Measurements from ENCODE around the gene RAET1E. TPM values are rescaled to one million over a fixed set of nuclear protein-coding genes. Genes with fewer than 3 reads are reported as not detected.
"Not testable (repeated sequence)": the region's sequence is repeated elsewhere in the genome, so short reads cannot be mapped to it uniquely, and the experiment has no call there.

The RAET1E gene
- total and polyA plus RNA-seq, 10 donors, result 0.04 to 3.4 (median 1.2) TPM

GRCh38 chr6:149922642-149923326, 24.9 kb upstream of the RAET1E start, which contains the start of gene RAET1G:
RAET1G (minus strand) TSS chr6:149923121; CDS start chr6:149923010, 111 bp downstream.
- Histone ChIP-seq H3K27me3 (replicated peaks in 1 of 7) (peaks cover 0 to 80% (median 26%) of the 10 kb centered on the region in 7 donors), H3K36me3 (no peaks in the 10 kb centered on the region), H3K9me3 (no peaks in the 10 kb centered on the region), H3K4me3 (peak within 1 kb of the TSS; percentile 32 to 72 (median 40)), H3K27ac (no peak within 1 kb of the TSS), H3K4me1 (peaks cover 0 to 35% (median 29%) of the 10 kb centered on the region in 6 donors)
- TF ChIP-seq POLR2A (IDR thresholded peaks at IDR 0.05), result no peak
- peak in 2 of 3 donors; percentile 18 to 42 for TF ChIP-seq POLR2AphosphoS5 (IDR thresholded peaks at IDR 0.05)
- peak; percentile 92 for DNase-seq
- intact Hi-C loops (cut with DNase I; ENCODE audit: low total_unique reads), result loop anchor here (2.0 kb wide), 1 partner anchor 56 kb away; no protein-coding TSS in a partner anchor
- 1 to 4% (median 1%) methylated on average over 30 to 40 of the region's 40 CpGs for WGBS, 5 donors

GRCh38 chr6:149922091-149922490, 24.2 kb upstream of the RAET1E start:
- DNase-seq, result peak; percentile 59
- H3K9me3 ChIP-seq, H3K36me3 ChIP-seq, H3K27ac ChIP-seq: not testable (repeated sequence)
- peaks cover 0 to 35% (median 29%) of the 10 kb centered on the region in 6 donors for H3K4me1 ChIP-seq
- H3K27me3 ChIP-seq (replicated peaks in 1 of 7), result peaks cover 0 to 73% (median 26%) of the 10 kb centered on the region in 7 donors
- intact Hi-C loops (cut with DNase I; ENCODE audit: low total_unique reads), result loop anchor here (2.0 kb wide), 1 partner anchor 55 kb away; no protein-coding TSS in a partner anchor
- 36 to 72% (median 47%) methylated on average over 5 of the region's 5 CpGs for WGBS, 5 donors
- peak overlapping the region in 2 of 8 donors; percentile 34 to 72 for H3K4me3 ChIP-seq

- intact Hi-C loops (cut with DNase I; ENCODE audit: low total_unique reads), result no loop called here
Measured at GRCh38 chr6:149921361-149921760, 23.4 kb upstream of the RAET1E start.

GRCh38 chr6:149919834-149920225, 21.9 kb upstream of the RAET1E start:
- TF ChIP-seq CTCF (IDR thresholded peaks at IDR 0.05 in 8 of 11, conservative IDR thresholded peaks at IDR 0.05 in 3 of 11) (no peak), POLR2A (IDR thresholded peaks at IDR 0.05) (no peak), POLR2AphosphoS5 (IDR thresholded peaks at IDR 0.05) (no peak)
- H3K4me1 ChIP-seq, result peaks cover 0 to 18% (median 12%) of the 10 kb centered on the region in 6 donors
- DNase-seq, result peak; percentile 37
- no peaks in the 10 kb centered on the region for H3K36me3 ChIP-seq
- H3K27ac ChIP-seq, result no peak overlapping the region
- WGBS, 5 donors, result 79 to 92% (median 87%) methylated on average over 4 of the region's 4 CpGs
- H3K27me3 ChIP-seq (replicated peaks in 1 of 7), result peaks cover 0 to 50% (median 17%) of the 10 kb centered on the region in 7 donors
- intact Hi-C loops (cut with DNase I; ENCODE audit: low total_unique reads), result no loop called here
- H3K9me3 ChIP-seq, result no peaks in the 10 kb centered on the region
- H3K4me3 ChIP-seq, result no peak overlapping the region

More at GRCh38 chr6:149921361-149921760, 23.4 kb upstream of the RAET1E start:
- no peak overlapping the region for H3K27ac ChIP-seq
- H3K4me3 ChIP-seq, result no peak overlapping the region
- H3K27me3 ChIP-seq (replicated peaks in 1 of 7), result peaks cover 0 to 66% (median 26%) of the 10 kb centered on the region in 7 donors
- peak; percentile 69 for DNase-seq
- H3K9me3 ChIP-seq, result no peaks in the 10 kb centered on the region
- WGBS, 5 donors, result 71 to 89% (median 87%) methylated on average over 1 to 6 of the region's 6 CpGs
- H3K36me3 ChIP-seq, result no peaks in the 10 kb centered on the region
- H3K4me1 ChIP-seq, result peaks cover 0 to 33% (median 27%) of the 10 kb centered on the region in 6 donors
- TF ChIP-seq POLR2A (IDR thresholded peaks at IDR 0.05), result no peak
- TF ChIP-seq CTCF (IDR thresholded peaks at IDR 0.05 in 8 of 11, conservative IDR thresholded peaks at IDR 0.05 in 3 of 11), result no peak

GRCh38 chr6:149919126-149919833, 21.4 kb upstream of the RAET1E start:
- H3K4me3 ChIP-seq; H3K36me3 ChIP-seq; H3K27ac ChIP-seq; H3K9me3 ChIP-seq; intact Hi-C loops (cut with DNase I; ENCODE audit: low total_unique reads): not testable (repeated sequence)
- 67 to 78% (median 78%) methylated on average over 9 to 11 of the region's 11 CpGs for WGBS, 5 donors
- DNase-seq, result peak; percentile 28
- Histone ChIP-seq H3K27me3 (replicated peaks in 1 of 7) (peaks cover 0 to 45% (median 17%) of the 10 kb centered on the region in 7 donors), H3K4me1 (peaks cover 0 to 18% (median 12%) of the 10 kb centered on the region in 6 donors)
